Stimulated activated CD4-positive, alpha-beta T cell treated with anti-CD3 and anti-CD28 coated beads, Interleukin-12 subunit alpha, Interleukin-12 subunit beta, amount 100 ng/mL, for 48 hours (primary cell): ENCODE results near the gene CRYBG2.

Source experiments
- DNase-seq, 3 donors: peaks; one replicate each; pipeline ENCODE4 v3.0.0-alpha.2; 2020; ENCODE audit warnings: low read depth in 2 of 3, low spot score in 1 of 3

Gene CRYBG2

GRCh38 chr1:26282401-26282918, 71.5 kb downstream of the CRYBG2 start:
- DNase-seq = no peak

- no peak for DNase-seq
Measured at GRCh38 chr1:26281971-26282370, 72.0 kb downstream of the CRYBG2 start.

- no peak for DNase-seq
Measured at GRCh38 chr1:26281091-26281958, 72.6 kb downstream of the CRYBG2 start.

GRCh38 chr1:26280333-26281042, 73.4 kb downstream of the CRYBG2 start:
- no peak for DNase-seq

GRCh38 chr1:26279456-26280332, 74.2 kb downstream of the CRYBG2 start, which contains the start of gene SH3BGRL3:
TSS of gene SH3BGRL3 (plus strand) at chr1:26280086. CDS start at chr1:26280156, 70 bp downstream.
- DNase-seq = peak; percentile 66 to 83 (median 70)

- DNase-seq = no peak
Measured at GRCh38 chr1:26278724-26279455, 75.0 kb downstream of the CRYBG2 start.

- no peak for DNase-seq
Measured at GRCh38 chr1:26278303-26278702, 75.6 kb downstream of the CRYBG2 start.

GRCh38 chr1:26277719-26278118, 76.2 kb downstream of the CRYBG2 start:
- DNase-seq = no peak

- DNase-seq = no peak
Measured at GRCh38 chr1:26277261-26277661, 76.7 kb downstream of the CRYBG2 start.

- DNase-seq = no peak
Measured at GRCh38 chr1:26276432-26276838, 77.5 kb downstream of the CRYBG2 start.

GRCh38 chr1:26275580-26276431, 78.1 kb downstream of the CRYBG2 start:
- DNase-seq = peak; percentile 68 to 88 (median 70)

- no peak for DNase-seq
Measured at GRCh38 chr1:26274801-26275425, 79.0 kb downstream of the CRYBG2 start.
